IMR-90 (cell line): ENCODE data around the gene GAS2L2. TPM values are rescaled to one million over a fixed set of nuclear protein-coding genes. Genes with fewer than 3 reads are reported as not detected.

ENCODE experiments used
- ATAC-seq: fragments of 200-7000 bp; cut with Tn5 transposase; 2 replicates; pipeline ENCODE4 v1.9.1; 2020; ENCODE audit warnings: low read depth, mild to moderate bottlenecking, moderate library complexity
- BruUV-seq: library from RNA; stranded (reverse); fragments of 400-500 nt; replicated peaks from 2 replicates; lab custom pipeline; 2021; lab: Mats Ljungman, UMichigan
- CTCF ChIA-PET: fragments of 300-600 bp; formaldehyde crosslinking; extraction: SDS; loops from one replicate; lab custom pipeline; 2021; ENCODE audit warnings: antibody characterized with exemption; lab: Yijun Ruan, JAX
- POLR2A ChIA-PET: fragments of 300-600 bp; sonication (Branson Sonifier 250); formaldehyde crosslinking; loops from one replicate; lab custom pipeline; 2022; ENCODE audit warnings: antibody characterized with exemption; ENCODE audit not compliant: unreplicated experiment; lab: Charles Lee
- DNase-seq: peaks from one replicate; pipeline ENCODE4 v3.0.0; 2013
- H2AFZ ChIP-seq: replicated peaks from 2 replicates; pipeline ENCODE3; 2013; ENCODE audit warnings: low read length, mild to moderate bottlenecking; ENCODE audit not compliant: poor library complexity
- H2AK5ac ChIP-seq: 2 replicates; pipeline ENCODE4 v1.6.1; 2013; ENCODE audit warnings: low read depth, low read length, inconsistent platforms
- H2AK9ac ChIP-seq: replicated peaks from 2 replicates; pipeline ENCODE3; 2013; ENCODE audit warnings: mild to moderate bottlenecking, low read depth, low read length, moderate library complexity; ENCODE audit not compliant: poor library complexity
- H2BK120ac ChIP-seq: 2 replicates; pipeline ENCODE4 v1.6.1; 2013; ENCODE audit warnings: low read depth, low read length, inconsistent platforms
- H2BK15ac ChIP-seq: 3 replicates; pipeline ENCODE4 v1.6.1; 2013; ENCODE audit warnings: low read depth, low read length, inconsistent platforms
- H2BK20ac ChIP-seq: 2 replicates; pipeline ENCODE4 v1.6.1; 2013; ENCODE audit warnings: low read depth, mild to moderate bottlenecking, inconsistent platforms, low read length, moderate library complexity
- H2BK5ac ChIP-seq: 2 replicates; pipeline ENCODE4 v1.6.1; 2013; ENCODE audit warnings: mild to moderate bottlenecking, low read depth, low read length, inconsistent platforms; ENCODE audit not compliant: poor library complexity, severe bottlenecking
- H3K14ac ChIP-seq: replicated peaks from 2 replicates; pipeline ENCODE4 v1.6.1; 2013; ENCODE audit warnings: low read depth, low read length, inconsistent platforms
- H3K18ac ChIP-seq: 2 replicates; pipeline ENCODE4 v1.6.1; 2013; ENCODE audit warnings: low read depth, low read length, control low read depth
- H3K23ac ChIP-seq: 2 replicates; pipeline ENCODE4 v1.6.1; 2013; ENCODE audit warnings: low read depth, low read length, inconsistent platforms
- H3K27ac ChIP-seq: 2 replicates; pipeline ENCODE4 v1.5.1; 2013; ENCODE audit warnings: mild to moderate bottlenecking, control low read depth, low read length; ENCODE audit not compliant: insufficient read depth
- H3K27me3 ChIP-seq: 2 replicates; pipeline ENCODE4 v1.6.1; 2013; ENCODE audit warnings: low read length; ENCODE audit not compliant: control insufficient read depth, insufficient read depth
- H3K36me3 ChIP-seq: 2 replicates; pipeline ENCODE4 v1.6.1; 2013; ENCODE audit warnings: low read length, mixed read lengths; ENCODE audit not compliant: control insufficient read depth, insufficient read depth
- H3K4ac ChIP-seq: 2 replicates; pipeline ENCODE4 v1.6.1; 2013; ENCODE audit warnings: low read depth, low read length, inconsistent platforms
- H3K4me1 ChIP-seq: 2 replicates; pipeline ENCODE4 v1.6.1; 2013; ENCODE audit warnings: low read length, mixed read lengths; ENCODE audit not compliant: control insufficient read depth, insufficient read depth
- H3K4me2 ChIP-seq: 2 replicates; pipeline ENCODE4 v1.6.1; 2013; ENCODE audit warnings: low read depth, mild to moderate bottlenecking, control low read depth, low read length, moderate library complexity
- H3K4me3 ChIP-seq: 2 replicates; pipeline ENCODE4 v1.5.1; 2013; ENCODE audit warnings: low read depth, mild to moderate bottlenecking, control low read depth, low read length, moderate library complexity; ENCODE audit not compliant: insufficient read depth
- H3K56ac ChIP-seq: 2 replicates; pipeline ENCODE4 v1.6.1; 2013; ENCODE audit warnings: low read length, inconsistent platforms; ENCODE audit not compliant: insufficient read depth; ENCODE audit errors: extremely low read depth
- H3K79me1 ChIP-seq, 2 experiments: 2 replicates each; pipeline ENCODE4 v1.6.1; 2013; ENCODE audit warnings: low read length in 2 of 2, inconsistent platforms in 1 of 2, low read depth in 1 of 2
- H3K9ac ChIP-seq: 2 replicates; pipeline ENCODE4 v1.6.1; 2013; ENCODE audit warnings: low read depth, low read length, control low read depth
- H3K9me1 ChIP-seq: 2 replicates; pipeline ENCODE4 v1.6.1; 2013; ENCODE audit warnings: low read length, inconsistent platforms; ENCODE audit not compliant: insufficient read depth
- H3K9me3 ChIP-seq: 2 replicates; pipeline ENCODE4 v1.6.1; 2013; ENCODE audit warnings: low read length; ENCODE audit not compliant: control insufficient read depth, insufficient read depth
- H4K20me1 ChIP-seq: 2 replicates; pipeline ENCODE4 v1.6.1; 2013; ENCODE audit warnings: low read length, inconsistent platforms; ENCODE audit not compliant: insufficient read depth
- H4K5ac ChIP-seq: 2 replicates; pipeline ENCODE4 v1.6.1; 2013; ENCODE audit warnings: mild to moderate bottlenecking, low read depth, low read length, control low read depth
- H4K8ac ChIP-seq, 2 experiments: 2 replicates each; pipeline ENCODE4 v1.6.1; 2013; ENCODE audit warnings: low read depth in 2 of 2, low read length in 2 of 2, control low read depth in 1 of 2, inconsistent platforms in 1 of 2
- H4K91ac ChIP-seq: 2 replicates; pipeline ENCODE4 v1.6.1; 2013; ENCODE audit warnings: low read depth, low read length, inconsistent platforms; ENCODE audit not compliant: insufficient read depth
- BHLHE40 ChIP-seq: fragments of 150-350 bp; IDR thresholded peaks from 2 replicates; pipeline ENCODE4 v1.6.1; 2016; ENCODE audit warnings: mild to moderate bottlenecking, low read depth, low read length
- CHD1 ChIP-seq: IDR thresholded peaks from 2 replicates; pipeline ENCODE4 v1.6.1; 2012; ENCODE audit warnings: low read depth, low read length, improper control_type of control experiment
- MAZ ChIP-seq: IDR thresholded peaks from 2 replicates; pipeline ENCODE4 v1.6.1; 2012; ENCODE audit warnings: low read depth, mild to moderate bottlenecking, low read length, improper control_type of control experiment, moderate library complexity, borderline replicate concordance
- RAD21 ChIP-seq: IDR thresholded peaks from 2 replicates; pipeline ENCODE4 v1.6.1; 2012; ENCODE audit warnings: low read length, improper control_type of control experiment
- RCOR1 ChIP-seq: IDR thresholded peaks from 2 replicates; pipeline ENCODE4 v1.6.1; 2012; ENCODE audit warnings: mild to moderate bottlenecking, low read length, improper control_type of control experiment; ENCODE audit not compliant: insufficient replicate concordance
- SMC3 ChIP-seq: fragments of 150-350 bp; IDR thresholded peaks from 2 replicates; pipeline ENCODE4 v1.6.1; 2016; ENCODE audit warnings: low read depth, mild to moderate bottlenecking, antibody characterized with exemption, low read length, moderate library complexity
- WGBS, 2 experiments: methylation state at CpG; one replicate each; pipeline versions ENCODE4 v1.1.5 to v1.1.7; 2013; ENCODE audit warnings: missing lambda C conversion rate in 2 of 2; ENCODE audit not compliant: insufficient read length in 1 of 2; ENCODE audit errors: extremely low coverage in 2 of 2; 5-methylcytosine and 5-hydroxymethylcytosine counted together
- dilution Hi-C: fragments of 300-500 bp; cut with HindIII; formaldehyde crosslinking; loops from one replicate; pipeline ENCODE4 v1.14.3; 2018; ENCODE audit warnings: low sequenced_read_pairs; ENCODE audit not compliant: unreplicated experiment
- in situ Hi-C: fragments of 300-500 bp; cut with MboI; formaldehyde crosslinking; loops from 3 replicates; pipeline ENCODE4 v1.14.3; 2019; ENCODE audit warnings: low sequenced_read_pairs, inconsistent platforms, mixed read lengths
- intact Hi-C: fragments of 100-400 bp; cut with micrococcal nuclease; formaldehyde crosslinking; loops from 2 replicates; pipeline ENCODE4 v1.10.0; 2022
- polyA plus RNA-seq, 3 experiments: library from polyadenylated mRNA; depleted of rRNA; stranded (reverse); fragments of >200 nt; gene quantifications; 2 replicates each; pipeline ENCODE4 v1.2.3, GENCODE V29; 2012; ENCODE audit warnings: low replicate concordance in 1 of 3
- total RNA-seq: library from RNA; depleted of rRNA; stranded (reverse); fragments of >200 nt; gene quantifications from 2 replicates; pipeline ENCODE4 v1.2.3, GENCODE V29; 2012
- TF ChIP-seq, protein P1 (sequence below): conservative IDR thresholded peaks from 2 replicates; pipeline ENCODE4 v1.5.1; 2012; ENCODE audit warnings: mild to moderate bottlenecking, low read depth, low read length, improper control_type of control experiment

Gene GAS2L2
- total and polyA plus RNA-seq, 2 of the 4 experiments (the other 2 are of a cell fraction) = 0.02 TPM; not detected in 1

DNA sequence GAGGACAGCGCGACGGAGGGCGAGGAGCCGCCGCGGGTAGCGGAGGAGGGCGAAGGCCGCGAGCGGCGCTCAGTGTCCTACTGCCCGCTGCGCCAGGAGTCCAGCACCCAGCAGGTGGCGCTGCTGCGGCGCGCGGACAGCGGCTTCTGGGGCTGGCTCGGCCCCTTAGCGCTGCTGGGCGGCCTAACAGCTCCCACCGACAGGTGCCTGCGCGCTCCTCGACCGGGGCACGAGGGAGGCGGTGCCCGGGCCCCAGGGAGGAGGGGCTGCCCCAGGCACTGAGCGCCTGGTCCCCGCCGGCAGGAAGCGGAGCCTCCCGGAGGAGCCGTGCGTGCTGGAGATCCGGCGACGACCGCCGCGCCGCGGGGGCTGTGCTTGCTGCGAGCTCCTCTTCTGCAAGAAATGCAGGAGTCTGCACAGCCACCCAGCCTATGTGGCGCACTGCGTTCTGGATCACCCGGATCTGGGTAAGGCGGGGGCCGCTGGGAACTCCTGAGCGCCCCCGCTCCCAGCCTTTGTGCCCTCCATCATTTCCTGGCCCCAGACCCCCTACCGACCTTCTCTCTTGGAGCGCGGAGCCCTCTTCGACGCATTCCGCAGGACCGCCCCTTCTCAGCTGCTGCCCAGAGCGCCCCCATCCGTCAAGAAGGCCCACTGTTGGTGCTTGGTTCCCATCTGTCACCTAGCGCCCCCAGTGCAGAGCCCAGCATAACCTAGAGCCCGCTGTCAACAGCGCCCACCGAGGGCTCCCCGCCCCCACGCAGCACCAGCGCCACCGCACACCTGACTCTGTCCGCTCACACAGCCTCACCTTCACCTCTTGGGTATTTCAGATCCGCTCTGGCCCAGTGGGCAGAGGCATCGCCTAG lies 11.3 kb upstream of the GAS2L2 start:
- Histone ChIP-seq H2AK9ac (peak overlapping the region; percentile 85), H2BK15ac (no peak overlapping the region), H3K23ac (no peak overlapping the region), H3K27me3 (peaks cover 29% of the 10 kb centered on the region), H3K56ac (no peak overlapping the region), H4K5ac (no peak overlapping the region), H2BK20ac (no peak overlapping the region), H4K20me1 (peaks cover 8% of the 10 kb centered on the region; the same call in 1 of the 2 replicates), H3K18ac (no peak overlapping the region), H2AFZ (peak overlapping the region; percentile 93), H3K27ac (no peak overlapping the region; the same call in 1 of the 2 replicates), H4K8ac (no peak overlapping the region), H3K36me3 (no peaks in the 10 kb centered on the region), H3K4me1 (peaks cover 3% of the 10 kb centered on the region), H3K4ac (no peak overlapping the region), H3K9ac (peak overlapping the region; percentile 71; the same call in 1 of the 2 replicates), H3K9me1 (no peaks in the 10 kb centered on the region), H2BK5ac (no peak overlapping the region), H2BK120ac (no peak overlapping the region), H3K14ac (no peak overlapping the region), H2AK5ac (no peak overlapping the region), H3K4me3 (peak overlapping the region; percentile 35), H3K79me1 (no peaks in the 10 kb centered on the region), H3K9me3 (no peaks in the 10 kb centered on the region), H3K4me2 (peak overlapping the region; percentile 95), H4K91ac (no peak overlapping the region)
- DNase-seq = peak; percentile 74
- BruUV-seq = no TSS peak
- intact Hi-C loops = loop anchor here (1.0 kb wide), 1 partner anchor 40 kb away; no protein-coding TSS in a partner anchor
- 5% methylated on average over 56 of the region's 75 CpGs; no CpG with 5 or more reads in 1 of the 2 experiments for WGBS, 2 experiments
- in situ Hi-C loops = loop anchor here (5.0 kb wide), 1 partner anchor 43 kb away; the partner anchor contains the start of gene TAF15
- dilution Hi-C loops = no loop called here
- ATAC-seq = peak; percentile 98
- POLR2A ChIA-PET = no interaction called here
- CTCF ChIA-PET = interaction anchor here (0.5 to 2.6 kb wide), 25 partner anchors 9 to 456 kb away, joined by 3 to 34 read pairs (median 6); partner anchors contain the start of genes MMP28 and TAF15
- TF ChIP-seq SMC3 (peak; percentile 89), MAZ (peak; percentile 69; the same call in 1 of the 2 replicates), RAD21 (peak; percentile 92), BHLHE40 (no peak), RCOR1 (peak; percentile 97), CHD1 (no peak)
- TF ChIP-seq, protein P1, sequence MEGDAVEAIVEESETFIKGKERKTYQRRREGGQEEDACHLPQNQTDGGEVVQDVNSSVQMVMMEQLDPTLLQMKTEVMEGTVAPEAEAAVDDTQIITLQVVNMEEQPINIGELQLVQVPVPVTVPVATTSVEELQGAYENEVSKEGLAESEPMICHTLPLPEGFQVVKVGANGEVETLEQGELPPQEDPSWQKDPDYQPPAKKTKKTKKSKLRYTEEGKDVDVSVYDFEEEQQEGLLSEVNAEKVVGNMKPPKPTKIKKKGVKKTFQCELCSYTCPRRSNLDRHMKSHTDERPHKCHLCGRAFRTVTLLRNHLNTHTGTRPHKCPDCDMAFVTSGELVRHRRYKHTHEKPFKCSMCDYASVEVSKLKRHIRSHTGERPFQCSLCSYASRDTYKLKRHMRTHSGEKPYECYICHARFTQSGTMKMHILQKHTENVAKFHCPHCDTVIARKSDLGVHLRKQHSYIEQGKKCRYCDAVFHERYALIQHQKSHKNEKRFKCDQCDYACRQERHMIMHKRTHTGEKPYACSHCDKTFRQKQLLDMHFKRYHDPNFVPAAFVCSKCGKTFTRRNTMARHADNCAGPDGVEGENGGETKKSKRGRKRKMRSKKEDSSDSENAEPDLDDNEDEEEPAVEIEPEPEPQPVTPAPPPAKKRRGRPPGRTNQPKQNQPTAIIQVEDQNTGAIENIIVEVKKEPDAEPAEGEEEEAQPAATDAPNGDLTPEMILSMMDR = peak; percentile 98
